ENCODE measurements around the gene FASN. TPM values are rescaled to one million over a fixed set of nuclear protein-coding genes. Genes with fewer than 3 reads are reported as not detected.

The FASN gene
- total RNA-seq, 1 donor from 2014 or later: 35.1 TPM

Other genes starting within 250 kb of the FASN start
- 504 and 688 TPM in 2 replicates for gene P4HB, start 237.7 kb downstream of the FASN start, total RNA-seq
- 91.7 and 92.9 TPM in 2 replicates for gene ARHGDIA, start 226.9 kb downstream of the FASN start, total RNA-seq
- gene ALYREF, start 206.7 kb downstream of the FASN start, total RNA-seq: 107 and 136 TPM in 2 replicates
- gene ANAPC11, start 206.5 kb downstream of the FASN start, total RNA-seq: 102 and 112 TPM in 2 replicates
- under 0.01 TPM in 1 of 2 replicates, not detected in the other for gene NPB, start 196.0 kb downstream of the FASN start, total RNA-seq
- gene PCYT2, start 186.8 kb downstream of the FASN start, total RNA-seq: 24.0 and 27.6 TPM in 2 replicates
- 11.3 and 13.1 TPM in 2 replicates for gene SIRT7, start 180.1 kb downstream of the FASN start, total RNA-seq
- 9.2 and 17.1 TPM in 2 replicates for gene MAFG, start 170.5 kb downstream of the FASN start, total RNA-seq
- 52.3 and 60.9 TPM in 2 replicates for gene PYCR1, start 160.9 kb downstream of the FASN start, total RNA-seq
- gene MYADML2, start 151.0 kb downstream of the FASN start, total RNA-seq: not detected in 2 replicates
- gene NOTUM, start 137.0 kb downstream of the FASN start, total RNA-seq: under 0.01 TPM in 2 replicates
- 17.7 and 23.2 TPM in 2 replicates for gene ASPSCR1, start 120.6 kb downstream of the FASN start, total RNA-seq
- gene CENPX, start 75.4 kb downstream of the FASN start, total RNA-seq: 30.1 and 31.5 TPM in 2 replicates
- 7.6 and 8.3 TPM in 2 replicates for gene LRRC45, start 74.9 kb downstream of the FASN start, total RNA-seq
- 9.7 and 18.3 TPM in 2 replicates for gene RAC3, start 66.6 kb downstream of the FASN start, total RNA-seq
- 35.5 and 37.7 TPM in 2 replicates for gene DCXR, start 60.5 kb downstream of the FASN start, total RNA-seq
- 10.0 and 16.3 TPM in 2 replicates for gene RFNG, start 46.4 kb downstream of the FASN start, total RNA-seq
- gene GPS1, start 46.3 kb downstream of the FASN start, total RNA-seq: 61.9 and 64.1 TPM in 2 replicates
- gene DUS1L, start 32.4 kb downstream of the FASN start, total RNA-seq: 30.7 and 35.5 TPM in 2 replicates
- gene CCDC57, start 114.6 kb upstream of the FASN start, total RNA-seq: 2.0 and 3.4 TPM in 2 replicates
- gene SLC16A3, start 130.8 kb upstream of the FASN start, total RNA-seq: 67.8 and 135 TPM in 2 replicates
- 38.8 and 41.3 TPM in 2 replicates for gene CSNK1D, start 175.5 kb upstream of the FASN start, total RNA-seq
- gene CD7, start 219.4 kb upstream of the FASN start, total RNA-seq: under 0.01 TPM in 1 of 2 replicates, not detected in the other
- gene SECTM1, start 235.5 kb upstream of the FASN start, total RNA-seq: 1.3 and 1.8 TPM in 2 replicates

Data from lung microvascular endothelial cell (primary cell).